Measurements from ENCODE around the gene SBNO1. TPM values are rescaled to one million over a fixed set of nuclear protein-coding genes. Genes with fewer than 3 reads are reported as not detected.

The SBNO1 gene
- total RNA-seq, 6 experiments from 2014 or later: 32.3 to 38.2 (median 35.3) TPM

DNA sequence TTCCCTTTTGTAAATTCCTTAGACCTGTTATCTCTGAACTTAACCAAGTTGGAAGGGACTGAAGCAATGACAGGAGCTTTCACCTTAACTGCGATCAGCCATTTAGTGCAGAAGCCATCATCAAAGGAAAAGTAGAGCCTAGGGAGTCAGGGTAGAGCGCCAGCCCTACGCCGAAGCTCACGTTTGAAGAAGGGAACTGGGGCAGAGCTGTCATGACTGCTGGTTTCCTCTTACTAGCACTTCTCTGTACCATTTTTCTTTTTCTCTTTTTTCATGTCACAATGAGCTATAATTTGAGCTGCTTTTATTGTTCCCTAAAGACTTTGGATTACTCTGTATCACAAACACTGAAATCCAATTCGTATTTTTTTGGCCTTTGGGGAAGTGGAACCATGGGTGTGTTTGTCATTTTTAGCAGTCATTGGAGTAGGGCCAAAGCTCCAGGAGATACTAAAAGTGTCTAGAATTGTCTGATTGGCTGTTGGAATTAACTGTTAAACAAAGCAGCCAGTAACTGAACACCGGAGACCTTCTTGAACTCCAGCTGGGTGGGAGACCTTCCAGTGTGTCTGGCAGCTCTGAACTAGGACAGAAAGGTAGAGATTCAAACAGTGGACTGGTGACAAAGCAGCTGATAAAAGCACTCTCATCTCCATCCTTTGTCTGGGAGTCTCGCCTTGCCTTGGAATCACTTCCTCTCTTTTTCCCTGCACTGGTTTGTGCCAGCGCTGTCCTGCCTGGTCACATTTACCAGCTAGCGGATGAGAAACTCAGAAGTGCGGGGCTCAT is 122.3 kb downstream of the SBNO1 start:
- Mint-ChIP-seq H3K36me3 (ENCODE audit: low read depth) (peaks cover 20% of the 10 kb centered on the region), H3K9me3 (no peaks in the 10 kb centered on the region), H3K4me3 (no peak overlapping the region), H3K27ac (0 out of 2 replicates have a peak overlapping the region, but pooled peaks have one; percentile 6), H3K4me1 (ENCODE audit: low read depth) (peaks cover 20% of the 10 kb centered on the region), H3K27me3 (ENCODE audit: insufficient read depth) (peaks cover 1% of the 10 kb centered on the region; the same call in 1 of the 2 replicates)
- no peak for DNase-seq
- TF ChIP-seq CTCF (IDR thresholded peaks at IDR 0.05): no peak

Other genes starting within 250 kb of the SBNO1 start
- gene PITPNM2, start 213.8 kb downstream of the SBNO1 start, total RNA-seq (2021; fragmentation: NEBNext Ultra II Directional; extraction: Animal tissue kit (Norgen Biotek cat#: 25700)): 1 to 10 TPM; 1.5 to 5.1 (median 4.1) TPM
- gene MPHOSPH9, start 131.7 kb downstream of the SBNO1 start, total RNA-seq (2021; fragmentation: NEBNext Ultra II Directional; extraction: Animal tissue kit (Norgen Biotek cat#: 25700)): 10 to 100 TPM; 20.7 to 28.6 (median 24.4) TPM
- 1 to 10 TPM; 7.8 to 9.1 (median 8.8) TPM for gene MTRFR, start 131.4 kb downstream of the SBNO1 start, total RNA-seq (2021; fragmentation: NEBNext Ultra II Directional; extraction: Animal tissue kit (Norgen Biotek cat#: 25700))
- gene CDK2AP1, start 93.0 kb downstream of the SBNO1 start, total RNA-seq (2021; fragmentation: NEBNext Ultra II Directional; extraction: Animal tissue kit (Norgen Biotek cat#: 25700)): 100 to 1,000 TPM; 325 to 389 (median 363) TPM
- 10 to 100 TPM; 52.2 to 64.0 (median 61.3) TPM for gene KMT5A, start 19.3 kb upstream of the SBNO1 start, total RNA-seq (2021; fragmentation: NEBNext Ultra II Directional; extraction: Animal tissue kit (Norgen Biotek cat#: 25700))
- gene RILPL2, start 71.8 kb upstream of the SBNO1 start, total RNA-seq (2021; fragmentation: NEBNext Ultra II Directional; extraction: Animal tissue kit (Norgen Biotek cat#: 25700)): 1 to 10 TPM; 4.4 to 6.0 (median 5.5) TPM
- gene SNRNP35, start 93.3 kb upstream of the SBNO1 start, total RNA-seq (2021; fragmentation: NEBNext Ultra II Directional; extraction: Animal tissue kit (Norgen Biotek cat#: 25700)): 10 to 100 TPM; 13.0 to 20.0 (median 14.8) TPM
- 10 to 100 TPM; 15.2 to 18.9 (median 16.9) TPM for gene RILPL1, start 168.9 kb upstream of the SBNO1 start, total RNA-seq (2021; fragmentation: NEBNext Ultra II Directional; extraction: Animal tissue kit (Norgen Biotek cat#: 25700))
- 100 to 1,000 TPM; 383 to 448 (median 405) TPM for gene TMED2, start 219.7 kb upstream of the SBNO1 start, total RNA-seq (2021; fragmentation: NEBNext Ultra II Directional; extraction: Animal tissue kit (Norgen Biotek cat#: 25700))
- gene DDX55, start 237.3 kb upstream of the SBNO1 start, total RNA-seq (2021; fragmentation: NEBNext Ultra II Directional; extraction: Animal tissue kit (Norgen Biotek cat#: 25700)): 10 to 100 TPM; 13.4 to 18.4 (median 14.3) TPM

Measured in HFFc6 (cell line).